Measurements from ENCODE around the gene LUC7L3.
"Not testable (repeated sequence)": the region's sequence is repeated elsewhere in the genome, so short reads cannot be mapped to it uniquely, and the experiment has no call there.

LUC7L3 gene

DNA sequence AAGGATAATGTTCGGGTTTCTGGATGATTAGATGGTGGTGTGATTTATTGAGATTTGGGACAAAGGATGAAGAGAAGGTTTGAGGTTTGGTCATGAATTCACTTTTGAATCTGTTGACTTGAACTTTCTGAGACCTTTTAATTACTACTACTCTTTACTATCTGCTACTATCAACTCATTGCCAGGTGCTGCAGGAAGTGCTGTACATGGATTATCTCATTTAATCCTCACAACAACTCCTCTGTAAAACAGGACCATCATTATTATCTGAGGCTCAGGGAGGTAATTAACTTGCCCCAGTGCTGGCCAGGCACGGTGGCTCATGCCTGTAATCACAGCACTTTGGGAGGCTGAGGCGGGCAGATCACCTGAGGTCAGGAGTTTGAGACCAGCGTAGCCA lies 8.8 kb upstream of the LUC7L3 start:
- no peak for DNase-seq

- DNase-seq, result no peak
Observed at GRCh38 chr17:50712641-50713040, 6.8 kb upstream of the LUC7L3 start.

DNA sequence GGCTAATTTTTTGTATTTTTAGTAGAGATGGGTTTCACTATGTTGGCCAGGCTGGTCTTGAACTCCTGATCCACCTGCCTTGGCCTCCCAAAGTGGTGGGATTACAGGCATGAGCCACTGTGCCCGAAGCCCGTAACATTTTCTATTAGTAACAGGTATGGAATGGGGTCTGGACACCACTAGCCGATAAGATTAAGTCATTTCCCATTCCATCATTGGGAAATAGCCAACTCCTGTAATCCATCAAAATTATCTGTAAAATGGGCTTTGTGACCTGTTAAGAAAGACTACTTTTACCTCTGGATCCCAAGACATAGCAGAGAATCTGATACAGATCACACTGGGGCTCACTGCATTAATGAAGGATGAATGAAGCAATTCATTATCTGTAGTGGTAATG lies 3.9 kb upstream of the LUC7L3 start:
- DNase-seq, result no peak

GRCh38 chr17:50719924-50720794 lies 756 bp downstream of the LUC7L3 start:
- no peak for DNase-seq

GRCh38 chr17:50721194-50722010 lies 2.0 kb downstream of the LUC7L3 start:
- DNase-seq, result no peak

DNA sequence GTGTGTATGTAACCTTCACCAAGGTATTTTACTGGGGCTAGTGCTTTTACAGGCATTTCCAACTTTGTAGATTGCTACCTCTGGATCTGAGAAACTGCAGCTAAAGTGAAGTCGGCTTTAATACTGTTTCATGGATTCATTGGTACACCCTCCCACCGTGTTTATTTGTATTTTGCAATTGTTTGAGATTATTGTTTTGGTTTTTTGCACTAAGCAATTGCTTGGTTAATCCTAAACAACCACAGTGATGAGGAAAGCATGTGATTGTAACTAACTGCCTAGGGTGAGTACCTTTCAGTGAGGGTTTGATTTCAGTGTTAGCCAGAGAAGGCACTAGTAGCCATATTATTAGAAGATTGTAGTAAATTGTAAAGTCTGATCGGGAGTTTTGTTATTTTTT lies 3.3 kb downstream of the LUC7L3 start:
- DNase-seq, result no peak

DNA sequence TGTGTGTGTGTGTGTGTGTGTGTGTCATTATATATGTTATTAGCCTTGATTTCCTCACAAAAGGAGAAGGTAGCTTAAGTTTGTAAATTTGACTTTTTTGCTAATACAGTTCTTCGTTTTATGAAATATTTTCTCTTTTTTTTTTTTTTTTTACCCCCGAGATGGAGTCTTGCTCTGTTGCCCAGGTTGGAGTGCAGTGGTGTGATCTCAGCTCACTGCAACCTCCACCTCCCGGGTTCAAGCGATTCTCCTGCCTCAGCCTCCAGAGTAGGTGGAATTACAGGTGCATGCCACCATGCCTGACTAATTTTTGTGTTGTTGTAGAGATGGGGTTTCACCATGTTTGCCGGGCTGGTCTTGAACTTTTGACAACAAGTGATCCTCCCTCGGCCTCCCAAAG lies 5.2 kb downstream of the LUC7L3 start:
- not testable (repeated sequence) for DNase-seq

DNA sequence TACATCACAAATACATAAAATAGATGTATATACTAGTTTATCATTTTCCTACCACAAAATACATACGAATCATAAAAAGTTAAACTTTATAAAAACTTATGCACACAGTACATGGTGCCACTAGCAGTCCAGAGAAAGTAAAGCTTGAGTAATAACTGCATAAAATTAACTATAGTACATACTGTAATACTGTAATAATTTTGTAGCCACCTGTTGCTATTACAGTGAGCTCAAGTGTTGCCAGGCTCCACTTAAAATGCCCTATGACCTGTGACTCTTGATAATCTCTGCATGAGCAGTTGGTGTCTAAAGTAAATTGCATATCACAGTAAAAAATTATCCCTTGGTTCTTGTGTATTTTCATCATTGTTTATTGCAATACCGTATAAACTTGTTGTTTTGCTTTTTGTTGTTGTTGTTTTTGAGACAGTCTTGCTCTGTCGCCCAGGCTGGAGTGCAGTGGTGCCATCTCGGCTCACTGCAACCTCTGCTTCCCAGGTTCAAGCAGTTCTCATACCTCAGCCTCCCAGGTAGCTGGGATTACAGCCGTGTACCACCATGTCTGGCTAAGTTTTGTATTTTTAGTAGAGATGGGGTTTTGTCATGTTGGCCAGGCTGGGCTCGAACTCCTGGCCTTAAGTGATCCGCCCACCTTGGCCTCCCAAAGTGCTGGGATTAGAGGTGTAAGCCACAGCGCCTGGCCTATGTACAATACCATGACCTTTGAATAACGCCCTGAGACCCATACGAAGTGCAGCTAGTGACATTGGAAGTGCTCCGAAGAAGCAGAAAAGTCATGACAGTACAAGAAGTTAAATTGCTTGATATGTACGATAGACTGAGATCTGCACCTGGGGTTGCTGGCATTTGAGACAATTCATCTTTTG lies 6.6 kb downstream of the LUC7L3 start:
- no peak for DNase-seq

GRCh38 chr17:50728112-50728429 lies 8.7 kb downstream of the LUC7L3 start:
- no peak for DNase-seq

DNA sequence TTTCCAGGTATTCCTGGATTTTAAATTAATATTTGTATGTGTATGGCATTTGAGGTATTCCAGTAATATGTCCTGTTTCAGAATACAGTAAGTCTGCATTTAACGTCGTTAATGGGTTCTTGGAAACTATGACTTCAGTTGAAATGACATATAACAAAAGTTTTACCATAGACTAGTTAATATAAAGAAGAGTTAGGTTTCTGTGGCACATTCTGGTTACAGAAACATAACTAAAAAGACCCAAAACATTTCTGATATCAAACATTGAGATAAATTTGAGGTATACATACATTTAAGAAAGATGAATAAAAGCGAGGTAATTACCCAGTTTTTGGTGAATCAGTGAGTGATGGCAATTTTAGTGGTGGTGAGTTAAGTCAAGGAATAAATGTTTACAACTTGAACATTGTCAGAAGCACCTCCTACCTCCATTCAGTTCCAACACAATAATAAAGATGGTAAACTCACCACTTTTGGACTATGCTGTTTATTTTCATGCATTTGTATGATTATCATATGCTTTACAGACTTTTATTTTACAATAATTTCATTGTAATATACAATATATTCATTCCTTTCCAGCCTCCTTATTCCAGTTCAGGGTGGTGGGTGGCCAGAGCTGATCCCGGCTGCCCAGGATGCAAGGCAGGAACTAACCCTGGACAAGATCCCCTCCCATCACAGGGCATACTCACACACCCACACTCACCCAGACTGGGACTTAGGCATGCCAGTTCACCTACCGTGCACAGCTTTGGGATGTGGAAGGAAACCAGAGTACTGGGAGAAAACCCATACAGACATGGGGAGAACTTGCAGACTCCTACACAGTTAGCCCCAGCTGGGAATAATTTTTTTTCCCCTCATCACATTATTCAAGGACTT lies 9.7 kb downstream of the LUC7L3 start:
- no peak for DNase-seq

DNA sequence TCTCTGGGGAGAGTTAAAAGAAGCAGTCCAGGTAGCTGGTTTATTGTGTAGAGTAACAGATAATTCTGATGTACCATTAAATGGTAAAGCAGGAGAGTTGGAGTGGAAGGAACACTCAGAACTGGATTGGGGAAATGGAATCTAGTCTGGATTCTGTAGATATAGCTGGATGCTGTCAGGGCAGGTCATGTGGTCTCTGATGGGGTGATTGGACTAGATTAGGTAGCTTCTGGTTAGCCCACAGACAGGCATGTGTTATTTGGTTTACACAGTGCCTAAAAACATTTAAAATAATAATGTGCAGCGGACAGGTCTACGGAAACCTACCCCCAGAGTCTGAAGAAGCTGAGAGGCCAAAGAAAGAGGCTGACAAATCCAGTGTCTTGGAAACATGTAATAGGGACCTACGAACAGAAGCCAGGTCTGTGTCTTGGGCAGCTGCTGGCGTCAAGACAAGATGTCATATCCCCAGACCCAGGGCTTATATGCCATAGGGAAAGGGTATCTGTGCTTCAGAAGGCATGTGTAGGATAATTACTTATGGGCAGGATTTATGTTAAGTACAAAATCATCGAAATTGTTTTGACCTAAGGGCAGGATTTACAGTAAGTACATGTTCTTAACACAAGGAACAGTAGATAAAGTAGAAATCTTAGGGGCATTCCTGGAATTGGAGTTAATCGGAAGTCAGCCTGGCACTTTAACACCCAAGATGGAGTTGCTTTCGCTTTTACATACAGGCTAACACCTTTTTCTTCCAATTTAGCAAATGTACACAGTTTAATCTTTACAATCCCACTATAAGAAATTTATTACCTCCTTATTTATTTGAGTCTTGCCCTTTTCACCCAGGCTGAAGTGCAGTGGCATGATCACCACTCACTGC lies 12.4 kb downstream of the LUC7L3 start:
- DNase-seq, result no peak

DNA sequence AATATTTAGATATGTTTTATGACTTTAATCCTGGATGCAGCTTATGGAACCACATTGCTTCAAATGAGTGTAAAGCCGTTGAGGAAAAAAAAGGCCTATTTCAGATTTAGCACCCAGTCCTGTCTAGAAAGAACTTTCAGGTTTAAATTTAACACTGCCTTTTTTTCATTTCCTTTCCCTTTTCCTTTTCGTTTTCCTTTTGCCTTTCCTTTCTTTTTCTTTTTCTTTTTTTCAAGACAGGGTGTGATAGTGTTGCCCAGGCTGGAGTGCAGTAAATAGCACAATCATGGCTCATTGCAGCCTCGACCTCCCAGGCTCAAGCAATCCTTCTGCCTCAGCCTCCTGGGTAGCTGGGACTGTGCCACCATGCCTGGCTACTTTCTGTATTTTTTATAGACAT lies 15.9 kb downstream of the LUC7L3 start:
- DNase-seq, result no peak

GRCh38 chr17:50737118-50737698 lies 17.8 kb downstream of the LUC7L3 start:
- no peak for DNase-seq

GRCh38 chr17:50739098-50739497 lies 19.7 kb downstream of the LUC7L3 start:
- DNase-seq, result no peak

DNA sequence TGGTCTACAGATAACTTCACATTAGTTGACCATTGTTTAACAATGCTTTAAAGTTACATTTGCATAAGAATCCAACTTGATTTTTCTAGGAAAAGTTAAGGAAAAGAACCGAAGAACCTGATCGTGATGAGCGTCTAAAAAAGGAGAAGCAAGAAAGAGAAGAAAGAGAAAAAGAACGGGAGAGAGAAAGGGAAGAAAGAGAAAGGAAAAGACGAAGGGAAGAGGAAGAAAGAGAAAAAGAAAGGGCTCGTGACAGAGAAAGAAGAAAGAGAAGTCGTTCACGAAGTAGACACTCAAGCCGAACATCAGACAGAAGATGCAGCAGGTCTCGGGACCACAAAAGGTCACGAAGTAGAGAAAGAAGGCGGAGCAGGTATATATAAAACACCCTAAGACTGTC lies 26.2 kb downstream of the LUC7L3 start:
- no peak for DNase-seq

DNA sequence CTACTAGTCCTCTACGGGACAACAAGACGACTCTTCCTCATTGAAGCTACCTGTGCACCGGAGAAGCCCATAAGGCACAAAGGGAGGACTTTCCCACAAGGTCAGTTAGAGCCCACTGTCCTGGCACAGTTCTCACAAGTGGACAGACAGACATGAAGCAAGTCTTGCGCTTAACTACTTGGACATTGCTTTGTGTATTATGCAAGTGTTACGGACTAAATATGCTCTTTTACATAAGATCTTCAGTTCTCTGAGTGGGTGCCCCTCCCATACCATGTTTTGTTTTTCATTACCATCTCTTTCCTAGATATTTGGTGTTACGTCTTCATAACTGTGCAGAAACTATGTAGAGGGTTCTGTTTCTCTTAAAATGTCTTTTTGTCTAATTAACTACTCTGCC lies 29.8 kb downstream of the LUC7L3 start:
- no peak for DNase-seq

DNA sequence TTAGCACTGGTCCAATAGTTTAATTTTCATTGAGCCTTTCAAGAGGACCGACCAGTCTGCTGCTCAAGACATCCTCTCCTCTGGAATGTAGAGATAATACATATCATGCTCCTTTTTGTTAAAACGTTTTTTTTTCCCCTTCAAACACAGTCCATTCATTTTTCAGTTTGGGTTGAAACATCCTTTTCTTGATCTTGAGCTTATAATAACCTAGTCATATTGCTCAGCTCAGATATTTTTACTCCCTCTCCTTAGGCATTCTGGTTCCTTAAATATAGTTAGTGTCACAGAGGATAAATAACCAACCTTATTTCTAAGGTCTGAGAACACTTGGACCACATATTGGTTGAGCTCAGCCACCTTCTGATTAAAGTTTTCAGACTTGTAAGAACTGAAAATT lies 35.1 kb downstream of the LUC7L3 start:
- no peak for DNase-seq

DNA sequence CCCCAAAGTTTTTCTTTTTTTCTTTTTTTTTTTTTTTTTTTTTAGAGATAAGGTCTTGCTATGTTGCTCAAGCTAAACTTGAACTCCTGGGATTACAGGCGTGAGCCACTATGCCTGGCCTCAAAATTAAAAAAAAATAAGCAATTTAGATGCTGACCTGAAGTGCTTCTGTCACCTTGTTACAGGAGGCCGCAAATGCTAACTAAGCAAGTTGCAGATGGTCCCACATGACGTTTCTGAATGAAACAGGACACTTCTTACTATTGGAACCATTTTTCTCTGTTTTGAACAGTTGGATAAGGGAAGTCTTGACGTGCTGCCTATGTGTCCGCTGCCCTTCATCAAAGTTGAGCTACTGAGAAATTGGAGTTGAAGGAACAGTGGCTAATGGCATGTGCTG lies 39.1 kb downstream of the LUC7L3 start:
- no peak for DNase-seq

- no peak for DNase-seq
Observed at GRCh38 chr17:50758989-50759544, 39.7 kb downstream of the LUC7L3 start.

DNA sequence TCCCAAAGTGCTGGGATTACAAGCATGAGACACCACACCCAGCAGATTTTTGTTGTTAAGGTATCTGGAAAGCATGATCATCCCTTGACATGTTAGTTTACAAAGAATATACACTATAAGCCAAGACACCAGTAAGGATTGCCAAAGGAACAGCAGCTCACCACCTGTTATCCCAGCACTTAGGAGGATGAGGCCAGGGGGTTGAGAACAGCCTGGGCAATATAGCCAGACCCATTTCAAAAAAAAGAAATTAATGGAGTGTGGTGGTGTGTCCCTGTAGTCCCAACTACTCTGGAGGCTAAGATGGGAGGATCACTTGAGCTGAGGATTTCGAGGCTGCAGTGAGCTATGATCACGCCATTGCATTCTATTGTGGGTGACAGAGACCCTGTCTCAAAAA lies 42.8 kb downstream of the LUC7L3 start:
- no peak for DNase-seq
